GM21515 (cell line): ENCODE data around the gene FBXO42.

ENCODE experiments used
- ATAC-seq: cut with Tn5 transposase; IDR thresholded peaks from one replicate; pipeline ENCODE4 v1.9.1; 2021; ENCODE audit not compliant: unreplicated experiment

Gene FBXO42

GRCh38 chr1:16206547-16207317, 145.5 kb downstream of the FBXO42 start:
- peak; percentile 70 for ATAC-seq

GRCh38 chr1:16205891-16206546, 146.3 kb downstream of the FBXO42 start:
- ATAC-seq, result peak; percentile 8

- no peak for ATAC-seq
These were observed 147.0 kb downstream of the FBXO42 start for GRCh38 chr1:16205334-16205671.

- no peak for ATAC-seq
These were observed 147.5 kb downstream of the FBXO42 start for GRCh38 chr1:16204634-16205333.

DNA sequence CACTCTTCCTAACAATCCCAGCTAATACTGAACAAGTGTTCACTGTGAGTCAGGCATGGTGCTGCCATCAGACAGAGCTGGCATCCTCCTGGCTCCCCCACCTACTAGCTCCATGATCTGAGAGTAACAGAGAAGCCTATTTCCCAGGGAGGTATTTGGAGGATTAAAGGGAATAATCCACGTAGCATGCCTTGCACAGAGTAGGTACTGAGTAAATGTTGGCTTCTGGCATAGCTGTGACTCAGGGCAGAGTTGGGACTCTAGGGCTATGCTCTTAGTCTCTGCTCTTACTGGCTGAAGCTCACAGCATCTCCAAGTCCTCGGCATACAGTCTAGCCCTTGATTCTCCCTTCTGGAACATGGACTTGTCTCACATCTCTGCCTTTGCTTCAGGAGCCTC, 148.1 kb downstream of the FBXO42 start:
- no peak for ATAC-seq

- ATAC-seq, result no peak
These were observed 148.7 kb downstream of the FBXO42 start for GRCh38 chr1:16203550-16203949.

DNA sequence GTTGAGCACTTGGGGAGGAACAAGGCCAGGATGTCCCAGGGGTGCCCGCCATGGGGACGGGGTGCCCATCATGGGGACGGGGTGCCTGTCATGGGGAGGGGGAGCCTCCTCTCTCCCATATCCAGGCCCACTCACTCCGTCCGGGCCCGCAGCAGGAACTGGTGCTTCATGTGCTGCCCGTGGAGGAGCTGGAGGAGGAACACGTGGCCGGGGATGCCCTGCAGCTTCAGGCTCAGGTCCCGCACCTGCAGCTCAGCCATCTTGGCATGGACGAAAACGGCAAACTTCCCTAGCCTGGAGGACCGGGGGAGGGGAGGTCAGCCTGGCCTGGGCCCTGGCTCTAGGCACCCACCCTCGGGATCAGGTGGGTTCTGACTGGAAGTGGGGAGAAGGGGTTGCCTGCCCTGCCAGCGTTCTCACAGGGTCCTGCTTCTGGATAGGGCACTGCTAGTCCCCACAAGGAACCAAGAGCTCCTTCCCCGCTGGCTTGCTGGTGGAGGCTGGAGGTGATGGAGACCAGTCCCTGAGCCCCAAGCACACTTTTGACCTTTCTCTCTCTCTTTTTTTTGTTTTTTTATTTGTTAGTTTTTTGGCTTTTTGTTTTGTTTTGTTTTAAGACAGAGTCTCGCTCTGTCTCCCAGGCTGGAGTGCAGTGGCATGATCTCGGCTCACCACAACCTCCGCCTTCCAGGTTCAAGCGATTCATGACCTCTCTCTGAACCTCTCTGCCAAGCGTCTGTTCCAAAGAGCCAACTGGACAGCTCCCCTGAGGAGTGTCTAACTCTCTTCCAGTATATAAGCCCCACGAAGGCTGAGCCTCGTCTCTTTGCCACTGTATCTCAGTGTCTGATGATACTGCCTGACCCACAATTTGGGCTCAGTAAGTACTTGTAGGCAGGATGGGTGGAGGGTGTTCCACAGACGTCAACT, 149.7 kb downstream of the FBXO42 start:
- no peak for ATAC-seq

GRCh38 chr1:16199700-16200099, 152.6 kb downstream of the FBXO42 start:
- no peak for ATAC-seq

DNA sequence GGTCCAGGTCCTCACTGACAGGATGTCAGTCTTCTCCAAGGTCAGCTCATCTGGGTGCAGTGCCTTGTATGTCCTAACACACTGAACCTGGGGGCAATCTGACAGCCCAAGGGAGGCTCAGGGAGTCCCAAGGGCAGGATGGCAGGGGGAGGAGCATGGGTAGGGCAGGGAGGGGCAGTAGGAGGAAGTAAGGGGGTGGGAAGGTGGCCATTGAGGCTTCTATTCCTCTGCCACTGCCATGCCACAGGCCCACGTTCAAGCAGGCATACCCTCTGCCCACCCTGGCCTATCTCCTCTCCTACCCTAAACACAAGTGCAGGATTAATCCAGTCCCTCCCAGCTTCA, 153.2 kb downstream of the FBXO42 start:
- no peak for ATAC-seq

DNA sequence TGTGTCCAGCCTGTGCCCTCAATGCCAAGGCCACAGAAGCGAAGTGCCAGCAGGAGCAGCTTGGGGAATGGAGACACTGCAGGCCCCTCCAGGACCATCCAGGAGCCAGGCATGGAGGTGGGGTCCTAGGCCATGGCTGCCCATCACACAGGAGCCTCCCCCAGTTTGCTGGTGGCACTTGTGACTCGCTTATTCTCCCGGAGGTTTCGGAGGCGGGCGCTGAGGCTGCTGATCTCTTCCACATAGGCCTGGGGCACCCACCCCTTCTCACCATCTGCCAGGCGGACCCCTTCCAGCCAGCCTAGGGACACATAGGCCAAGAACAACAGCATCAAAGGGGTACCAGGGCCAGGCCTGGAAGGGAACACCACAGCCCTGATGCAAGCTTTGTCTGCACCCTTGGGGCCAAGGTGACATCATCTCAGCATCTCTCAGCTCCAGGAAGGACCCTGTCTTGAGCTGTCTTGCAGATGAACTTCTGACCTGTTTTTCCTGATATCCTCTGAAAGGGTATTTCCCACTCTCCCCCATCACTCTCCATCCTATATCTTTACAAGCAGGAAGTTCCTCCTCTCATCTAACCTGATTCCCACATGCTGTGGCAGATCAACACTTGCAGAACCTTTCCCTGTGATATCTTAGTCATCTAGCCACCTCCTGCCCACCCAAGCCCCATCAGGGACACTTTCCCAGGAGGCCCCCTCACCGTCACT, 153.7 kb downstream of the FBXO42 start:
- ATAC-seq, result no peak

DNA sequence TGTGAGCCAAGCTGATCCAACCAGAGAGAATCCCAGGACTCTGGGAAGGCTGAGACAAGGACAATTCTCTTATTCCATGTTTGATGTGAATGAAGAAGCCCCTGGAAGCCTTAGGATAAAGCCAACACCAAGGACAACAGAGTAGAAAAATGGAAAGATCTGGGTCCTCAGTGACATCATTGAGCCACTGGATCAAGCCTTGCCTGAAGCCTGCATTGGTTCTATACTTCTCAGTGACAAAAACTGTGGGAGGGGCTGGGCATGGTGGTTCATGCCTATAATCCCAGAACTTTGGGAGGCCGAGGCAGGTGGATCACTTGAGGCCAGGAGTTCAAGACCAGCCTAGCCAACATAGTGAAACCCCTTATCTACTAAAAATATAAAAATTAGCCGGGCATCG, 155.4 kb downstream of the FBXO42 start:
- no peak for ATAC-seq
